Panc1 (cell line): ENCODE measurements around the gene NPB.

Source experiments
- CTCF ChIP-seq: fragments of 450-650 bp; IDR thresholded peaks from 2 replicates; pipeline ENCODE4 v1.5.1; 2017; ENCODE audit warnings: mild to moderate bottlenecking
- POLR2AphosphoS5 ChIP-seq: IDR thresholded peaks from 2 replicates; pipeline ENCODE4 v1.6.1; 2012; ENCODE audit warnings: mild to moderate bottlenecking, low read depth, low read length, moderate library complexity
- REST ChIP-seq, 2 experiments: IDR thresholded peaks; 2 replicates each; pipeline ENCODE4 v1.6.1; 2011 to 2012; ENCODE audit warnings: low read depth in 2 of 2, control low read depth in 1 of 2, low read length in 1 of 2, mild to moderate bottlenecking in 1 of 2, moderate library complexity in 1 of 2; ENCODE audit not compliant: insufficient read depth in 1 of 2
- SIN3A ChIP-seq: IDR thresholded peaks from 2 replicates; pipeline ENCODE4 v1.6.1; 2012; ENCODE audit warnings: low read depth, mild to moderate bottlenecking, low read length, moderate library complexity, borderline replicate concordance; ENCODE audit not compliant: insufficient read depth
- TCF7L2 ChIP-seq: IDR thresholded peaks from 2 replicates; pipeline ENCODE4 v1.6.1; 2011; ENCODE audit warnings: mild to moderate bottlenecking, low read depth, low read length, inconsistent platforms

GRCh38 chr17:81895400-81895799, 6.6 kb upstream of the NPB start:
- TF ChIP-seq CTCF (no peak), REST (IDR thresholded peaks at IDR 0.05; ENCODE audit: insufficient read depth in 1 of 2, low read depth in 2 of 2, low read length in 1 of 2) (no peak), SIN3A (no peak), POLR2AphosphoS5 (no peak), TCF7L2 (no peak)
